GM21576 (cell line): ENCODE data around the gene TPM2.

ENCODE experiments used
- ATAC-seq: cut with Tn5 transposase; IDR thresholded peaks from one replicate; pipeline ENCODE4 v1.9.1; 2021; ENCODE audit warnings: mild to moderate bottlenecking, moderate library complexity; ENCODE audit not compliant: unreplicated experiment

Gene TPM2

DNA sequence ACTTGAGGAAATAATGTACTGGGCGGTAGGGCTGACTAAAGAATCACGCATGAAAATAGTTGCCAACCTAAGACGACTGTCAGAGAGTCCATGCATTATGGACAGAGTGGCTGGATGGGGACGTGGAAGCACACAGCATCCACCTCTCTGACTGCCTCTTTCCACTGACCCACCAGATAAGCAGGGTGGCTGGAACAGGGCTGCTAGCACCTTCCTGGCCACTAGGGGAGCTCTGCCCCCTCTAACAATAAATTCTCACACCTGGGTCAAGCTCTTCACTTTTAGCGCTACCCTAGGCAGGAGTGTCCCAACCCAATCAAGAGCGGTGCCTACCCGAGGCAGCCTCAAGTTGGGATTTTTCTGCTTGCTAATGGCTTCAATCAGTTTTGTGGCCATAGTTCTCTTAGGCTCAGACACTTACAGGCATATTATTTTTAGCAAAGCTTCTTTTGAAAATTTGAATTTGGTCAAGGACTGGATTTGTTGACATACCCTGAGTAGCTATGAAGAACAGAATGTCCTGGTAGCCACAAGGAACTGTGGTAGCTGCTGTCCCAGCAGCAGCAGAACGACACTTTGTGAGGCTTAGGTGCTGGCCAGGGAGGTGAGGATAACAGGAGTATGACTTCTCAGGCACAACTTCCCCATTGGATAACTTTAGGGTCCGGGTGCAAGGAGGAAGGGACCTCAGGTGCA is 6.9 kb upstream of the TPM2 start:
- ATAC-seq = peak; percentile 81

DNA sequence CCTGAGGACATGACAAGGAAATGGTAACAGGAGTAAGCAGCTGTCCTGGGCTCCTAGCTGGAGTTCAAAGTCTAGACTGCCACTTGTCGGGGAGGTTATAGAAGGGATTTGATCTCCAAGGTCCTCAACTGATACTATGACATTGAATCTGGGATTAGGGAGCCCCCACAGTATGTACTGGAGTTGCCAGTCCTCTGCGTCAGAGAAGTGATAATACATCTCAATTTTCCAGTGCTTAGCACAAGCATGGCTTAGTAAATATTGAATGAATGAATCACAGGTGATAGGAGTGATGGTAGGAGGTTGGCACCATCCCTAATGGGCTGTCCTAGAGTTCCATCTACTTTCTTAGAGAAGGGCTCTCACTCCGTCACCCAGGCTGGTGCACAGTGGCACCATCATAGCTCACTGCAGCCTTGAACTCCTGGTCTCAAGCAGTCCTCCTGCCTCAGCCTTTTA is 6.2 kb upstream of the TPM2 start:
- ATAC-seq = no peak

DNA sequence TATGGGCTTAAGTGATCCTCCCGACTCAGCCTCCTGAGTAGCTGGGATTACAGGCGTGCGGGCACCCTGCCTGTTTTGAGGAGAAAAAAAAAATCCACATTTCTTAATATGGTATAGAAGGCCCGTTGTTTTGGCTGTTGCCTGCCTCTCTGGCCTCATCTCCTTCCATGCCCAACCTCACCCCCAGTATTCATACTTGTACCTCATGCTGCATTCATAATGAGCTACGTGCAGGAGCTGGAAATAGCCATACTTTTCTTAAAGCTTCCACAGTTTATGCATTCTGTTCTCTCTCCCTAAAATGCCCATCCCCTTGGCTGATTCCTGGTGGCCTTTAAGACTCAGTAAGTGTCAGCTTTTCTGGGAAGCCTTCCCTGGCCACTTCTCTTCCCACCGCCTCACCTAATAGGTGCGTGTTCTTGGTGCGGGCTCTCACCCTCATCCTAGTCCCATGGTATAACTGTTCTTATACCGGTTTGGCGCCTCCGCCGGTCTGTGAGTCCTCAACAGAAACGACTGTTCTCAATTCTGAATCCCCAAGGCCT is 2.1 kb upstream of the TPM2 start:
- ATAC-seq = no peak

DNA sequence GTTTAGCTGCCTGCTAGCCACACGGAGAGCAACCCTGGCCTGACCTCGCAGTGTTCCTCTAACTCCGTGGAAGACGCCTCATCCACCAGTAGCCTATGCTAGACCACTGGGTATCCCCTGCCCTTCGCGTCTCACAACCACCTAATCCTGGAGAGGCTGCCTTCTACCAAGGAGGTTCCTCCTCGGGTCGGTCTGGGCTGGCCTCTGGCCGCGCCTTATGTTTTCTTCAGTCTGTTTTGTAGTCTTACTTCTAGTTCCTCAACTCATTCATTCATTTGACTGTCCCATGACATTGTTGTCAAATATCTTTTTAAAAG is 1.6 kb upstream of the TPM2 start:
- no peak for ATAC-seq

DNA sequence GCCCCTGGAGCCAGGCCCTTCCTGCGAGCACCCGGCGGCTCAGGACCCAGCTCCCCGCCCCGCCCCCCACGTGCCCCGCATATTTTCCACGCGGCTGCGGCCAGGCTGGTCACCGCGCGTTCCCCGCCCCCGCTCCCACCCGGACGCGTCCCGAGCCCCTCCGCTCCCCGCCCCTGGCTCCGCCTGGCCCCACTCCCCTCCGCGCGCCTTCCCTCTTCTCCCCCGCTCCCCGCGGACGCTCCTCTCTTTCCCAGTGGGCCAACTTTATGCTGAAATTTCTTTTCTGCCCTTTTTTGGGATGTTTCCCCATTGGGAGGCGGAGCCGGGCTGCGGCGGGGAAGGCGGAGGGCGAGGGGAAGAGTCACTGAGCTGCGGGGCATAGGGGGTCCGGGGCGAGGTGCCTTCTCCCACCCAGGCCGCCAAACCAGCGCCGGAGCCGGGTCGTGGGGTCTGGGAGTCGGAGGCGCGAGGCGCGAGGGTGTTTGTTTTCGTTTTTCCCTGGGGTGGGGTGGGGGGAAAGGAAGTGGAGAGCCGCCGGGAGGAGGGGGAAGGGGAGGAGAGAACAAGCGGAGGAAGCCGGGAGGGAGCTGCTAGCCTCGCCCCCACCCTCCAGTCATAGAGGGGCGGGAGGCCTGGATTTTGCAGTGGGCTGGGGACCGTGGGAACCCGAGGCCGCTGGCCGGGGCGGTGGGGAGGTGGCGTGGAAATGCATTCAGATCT is 1.0 kb upstream of the TPM2 start:
- no peak for ATAC-seq

DNA sequence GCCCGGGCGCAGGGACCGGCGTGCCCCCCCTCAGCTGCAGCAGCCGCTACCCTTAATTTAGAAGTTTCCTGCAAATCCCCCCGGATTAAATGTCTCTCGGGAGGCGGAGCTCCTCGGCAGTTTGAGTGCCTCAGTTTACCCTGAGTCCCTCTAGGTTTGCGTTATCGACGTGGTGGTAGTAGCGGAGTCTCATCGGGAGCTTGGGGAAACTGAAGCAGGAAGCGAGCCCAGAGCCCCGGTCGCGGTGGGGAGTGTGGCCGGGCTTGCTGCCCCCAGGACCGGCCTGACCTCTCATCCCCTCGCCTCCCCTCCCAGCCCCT is 529 bp upstream of the TPM2 start:
- no peak for ATAC-seq

DNA sequence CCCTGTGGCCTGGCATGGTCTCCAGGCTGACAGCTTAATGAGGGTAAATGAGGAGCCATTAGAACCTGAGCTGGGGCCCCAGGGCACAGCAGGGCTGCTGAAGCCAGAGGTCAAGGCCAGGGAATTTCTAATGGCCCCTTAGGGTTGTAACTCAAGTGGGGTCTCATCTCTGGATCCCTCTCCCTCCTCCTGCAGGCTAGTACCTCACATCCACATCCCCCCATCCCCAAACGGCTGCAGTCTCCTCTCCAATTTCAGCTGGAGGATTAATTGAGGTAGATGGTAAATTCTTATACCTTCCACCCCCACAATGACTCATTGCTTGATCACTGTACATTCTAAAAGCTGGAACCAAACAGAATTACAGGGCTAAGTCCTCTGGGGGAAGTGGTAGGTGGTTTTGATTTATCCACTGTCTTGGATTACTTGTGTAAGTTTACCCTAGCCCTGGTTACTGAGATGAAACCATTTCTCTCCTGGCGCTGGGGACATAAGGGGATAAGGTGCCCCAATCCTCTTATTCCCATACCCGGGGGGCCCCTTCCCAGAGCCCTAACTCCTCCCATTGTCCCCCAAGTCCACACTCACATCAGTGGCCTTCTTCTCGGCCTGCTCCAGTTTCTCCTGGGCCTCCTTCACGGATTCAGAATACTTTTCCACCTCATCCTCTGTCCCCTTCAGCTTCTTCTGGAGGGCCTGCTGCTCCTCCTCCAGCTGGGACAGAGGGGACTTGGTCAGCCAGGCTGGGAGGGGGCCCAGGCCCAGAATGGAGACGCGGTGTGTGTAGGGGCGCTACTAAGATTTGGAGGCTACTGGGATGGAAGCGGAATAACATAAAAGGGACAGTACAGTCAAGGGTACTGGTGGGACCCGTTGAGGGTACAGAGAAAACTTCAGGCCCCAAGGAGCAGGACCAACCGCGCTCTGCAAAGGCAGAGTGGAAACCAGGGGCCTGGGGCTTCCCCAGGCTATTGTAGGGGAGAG is 875 bp downstream of the TPM2 start:
- no peak for ATAC-seq

DNA sequence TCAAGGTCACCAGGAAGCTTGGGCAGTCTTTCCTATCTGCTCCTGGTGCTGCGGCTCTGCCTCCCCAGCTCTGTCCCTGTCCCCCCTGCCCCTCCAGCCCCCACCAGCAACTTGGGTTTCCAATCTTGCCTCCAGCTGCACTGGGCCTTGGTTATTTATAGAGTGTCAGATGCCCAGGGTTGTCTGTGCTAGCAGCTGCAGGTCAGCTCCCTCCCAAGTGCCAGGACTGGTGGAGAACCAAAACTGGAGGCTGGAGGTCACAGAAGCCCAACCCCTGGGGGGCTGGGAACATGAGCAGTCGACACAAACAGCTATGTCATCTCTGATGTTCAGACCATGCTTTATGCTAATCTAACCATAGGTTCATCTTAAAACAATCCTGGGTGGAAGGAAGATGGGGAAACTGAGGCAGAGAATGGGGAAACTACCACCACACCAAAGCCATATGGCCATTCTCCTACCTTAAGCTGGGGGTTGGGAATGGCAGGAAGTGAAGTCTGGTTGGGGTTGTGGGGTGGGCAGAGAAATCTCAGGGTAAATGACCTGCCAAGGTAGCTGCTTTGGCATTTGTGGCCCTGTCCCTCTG is 1.7 kb downstream of the TPM2 start:
- ATAC-seq = no peak

DNA sequence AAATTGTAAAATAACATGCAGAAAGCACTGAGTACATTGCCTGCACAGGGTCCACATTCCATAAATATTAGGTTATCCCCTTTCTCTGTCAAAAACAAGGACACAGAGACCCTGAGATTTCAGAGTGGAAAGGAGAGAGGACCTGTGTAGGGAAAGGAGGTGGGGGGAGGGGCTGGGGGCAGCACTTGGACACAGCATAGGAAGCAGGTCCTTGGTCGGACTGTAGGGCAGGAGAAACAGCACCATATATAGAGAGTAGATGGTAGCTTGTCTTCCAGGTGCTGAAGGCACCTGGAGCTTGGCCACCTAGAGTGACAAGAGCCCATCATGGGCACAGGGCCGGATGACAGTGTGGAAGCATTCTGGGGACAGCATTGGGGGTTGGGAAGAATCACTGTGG is 2.4 kb downstream of the TPM2 start:
- ATAC-seq = no peak

DNA sequence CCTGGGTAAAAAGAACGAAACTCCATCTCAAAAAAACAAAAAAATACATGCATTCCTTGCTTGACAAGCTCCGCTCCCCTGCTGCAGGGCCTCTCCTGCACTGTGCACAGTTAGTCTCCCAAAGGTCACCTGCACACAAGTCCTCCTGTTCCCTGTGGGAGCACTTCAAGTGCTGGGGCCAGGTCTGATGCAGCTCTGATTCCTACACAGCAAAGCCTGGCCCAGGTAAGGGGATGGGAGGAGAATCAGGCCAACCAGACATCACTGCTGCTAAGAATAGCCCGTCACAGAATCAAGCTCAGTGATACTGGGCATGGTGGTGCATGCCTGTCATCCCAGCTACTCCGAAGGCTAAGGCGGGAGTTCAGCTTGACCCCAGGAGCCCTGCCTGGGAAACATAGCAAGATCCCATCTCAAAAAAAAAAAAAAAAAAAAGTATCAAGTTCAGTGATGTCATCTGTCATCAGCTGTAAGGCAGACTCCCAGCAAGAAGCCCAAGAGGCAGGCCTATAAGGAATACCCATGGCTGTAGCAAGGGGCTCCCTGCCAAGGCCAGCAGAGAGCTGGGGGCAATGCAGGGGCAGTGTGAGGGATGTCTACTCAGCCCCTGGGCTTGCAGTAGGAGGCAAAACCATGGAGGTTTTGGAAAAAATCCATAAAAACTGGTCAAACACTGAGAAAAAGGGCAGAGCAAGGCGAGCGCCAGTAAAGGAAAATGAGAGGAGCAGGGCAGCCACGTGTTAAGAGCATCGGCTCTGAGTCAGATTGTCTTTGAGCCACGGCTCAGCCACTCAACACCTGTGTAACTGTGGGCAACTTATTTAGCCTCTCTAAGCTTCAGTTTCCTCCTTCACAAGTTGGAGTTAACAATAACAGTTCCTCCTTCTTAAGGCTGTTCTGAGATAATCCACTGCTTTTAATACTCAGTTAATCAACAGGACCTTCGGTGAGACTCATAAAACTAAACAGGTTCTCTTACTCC is 3.2 kb downstream of the TPM2 start:
- ATAC-seq = no peak

DNA sequence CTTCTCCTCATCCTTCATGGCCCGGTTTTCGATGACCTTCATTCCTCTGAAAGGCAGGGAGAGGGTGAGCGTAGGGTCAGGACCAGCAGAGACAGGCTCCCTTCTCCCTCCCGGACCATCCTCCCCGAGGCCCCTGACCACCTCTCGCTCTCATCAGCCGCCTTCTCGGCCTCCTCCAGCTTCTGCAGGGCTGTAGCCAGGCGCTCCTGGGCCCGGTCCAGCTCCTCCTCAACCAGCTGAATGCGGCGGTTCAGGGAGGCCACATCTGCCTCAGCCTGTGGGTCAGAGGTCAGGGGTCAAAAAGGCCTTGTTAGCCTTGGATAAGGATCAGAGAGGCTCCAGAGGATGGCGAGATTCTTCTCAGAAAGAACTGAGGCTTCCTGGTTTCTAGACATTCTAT is 4.2 kb downstream of the TPM2 start:
- ATAC-seq = no peak

DNA sequence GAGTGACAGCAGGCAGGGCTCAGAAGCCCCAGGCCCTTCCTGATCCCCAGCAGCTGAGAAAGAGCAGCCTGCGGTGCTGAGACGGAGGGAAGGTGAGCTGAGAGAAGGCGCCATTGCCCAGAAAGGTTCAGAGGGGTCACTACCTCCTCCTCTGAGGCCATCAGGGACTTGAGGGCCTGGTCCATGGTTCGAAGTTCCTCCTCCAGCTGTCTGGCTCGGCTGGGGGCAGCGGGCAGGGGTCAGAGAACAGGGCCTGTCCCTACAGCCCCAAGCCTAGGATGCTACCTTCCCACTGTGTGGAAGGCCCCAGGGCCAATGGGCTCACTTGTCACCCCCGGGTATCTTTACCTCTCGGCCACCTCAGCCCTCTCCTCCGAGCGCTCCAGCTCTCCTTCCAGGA is 4.8 kb downstream of the TPM2 start:
- ATAC-seq = no peak

DNA sequence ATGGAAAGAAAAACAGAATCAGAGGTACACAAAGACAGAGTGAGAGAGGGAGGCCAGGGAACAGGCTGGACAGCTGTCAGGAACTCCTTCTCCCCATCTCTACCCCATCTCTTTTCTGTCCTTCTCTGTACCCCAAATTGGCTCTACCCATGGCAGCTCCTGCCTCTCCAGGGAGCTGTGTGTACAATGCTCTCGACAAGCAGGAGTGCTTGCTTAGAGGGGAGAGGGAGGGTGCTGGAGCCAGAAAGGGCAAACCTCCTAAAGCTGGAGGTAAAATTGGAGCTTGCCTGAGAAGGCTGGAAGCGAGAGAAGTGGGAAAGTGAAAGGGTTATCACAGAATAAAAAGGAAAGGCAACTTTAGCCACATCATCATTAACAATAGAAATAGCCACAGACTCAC is 6.4 kb downstream of the TPM2 start:
- no peak for ATAC-seq

DNA sequence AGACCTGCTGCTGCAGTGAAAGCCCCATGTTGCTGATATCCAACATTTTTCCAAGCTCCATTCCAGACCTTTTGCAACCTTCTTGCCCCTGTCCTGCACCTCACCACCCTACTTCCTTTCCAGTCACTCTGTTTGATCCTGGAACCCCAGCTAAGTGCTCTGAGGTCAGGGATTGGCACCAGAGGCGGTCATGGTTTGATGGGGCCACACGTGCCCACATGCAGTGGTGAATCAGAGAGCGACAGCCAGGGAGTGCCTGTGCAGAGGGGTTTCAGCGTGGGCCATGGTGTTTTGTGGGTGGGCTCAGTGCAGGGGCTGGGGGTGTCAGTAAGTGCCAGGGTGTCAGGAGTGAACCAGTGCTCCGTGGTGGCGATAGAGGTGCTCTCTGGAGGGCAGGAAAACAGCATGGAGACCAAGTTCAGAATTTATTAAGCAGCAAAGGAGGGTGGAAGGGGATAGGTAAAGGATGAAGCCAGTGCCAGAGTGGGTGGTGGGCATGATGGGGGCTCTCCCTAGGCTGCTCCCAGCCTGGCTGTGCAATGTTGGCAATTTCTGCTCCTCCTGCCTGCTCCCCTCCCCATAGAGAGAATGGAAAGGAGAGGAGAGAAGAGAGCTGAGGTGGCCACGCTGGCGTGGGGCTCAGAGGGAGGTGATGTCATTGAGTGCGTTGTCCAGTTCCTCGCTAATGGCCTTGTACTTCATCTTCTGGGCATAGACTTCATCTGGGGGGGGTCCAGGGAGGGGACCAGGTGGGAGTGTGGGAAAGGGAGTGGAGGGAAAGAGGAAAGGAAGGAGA is 7.0 kb downstream of the TPM2 start:
- ATAC-seq = no peak

DNA sequence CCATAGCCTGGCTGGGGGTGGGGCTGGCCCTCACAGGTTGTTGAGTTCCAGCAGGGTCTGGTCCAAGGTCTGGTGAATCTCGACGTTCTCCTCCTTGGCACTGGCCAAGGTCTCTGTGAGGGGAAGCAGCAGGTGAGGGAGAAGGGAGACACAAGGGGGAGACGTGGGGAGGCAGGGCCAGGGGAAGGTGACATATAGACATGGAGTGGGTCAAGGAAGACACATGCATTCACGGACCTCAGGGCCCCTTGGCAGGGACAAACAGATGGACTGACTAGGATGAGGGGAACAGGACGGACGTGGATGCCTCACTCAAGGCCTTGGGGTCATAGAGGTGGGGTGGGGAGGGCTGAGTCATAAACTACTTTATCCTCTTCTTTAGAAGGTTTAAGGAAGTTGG is 7.7 kb downstream of the TPM2 start:
- no peak for ATAC-seq

DNA sequence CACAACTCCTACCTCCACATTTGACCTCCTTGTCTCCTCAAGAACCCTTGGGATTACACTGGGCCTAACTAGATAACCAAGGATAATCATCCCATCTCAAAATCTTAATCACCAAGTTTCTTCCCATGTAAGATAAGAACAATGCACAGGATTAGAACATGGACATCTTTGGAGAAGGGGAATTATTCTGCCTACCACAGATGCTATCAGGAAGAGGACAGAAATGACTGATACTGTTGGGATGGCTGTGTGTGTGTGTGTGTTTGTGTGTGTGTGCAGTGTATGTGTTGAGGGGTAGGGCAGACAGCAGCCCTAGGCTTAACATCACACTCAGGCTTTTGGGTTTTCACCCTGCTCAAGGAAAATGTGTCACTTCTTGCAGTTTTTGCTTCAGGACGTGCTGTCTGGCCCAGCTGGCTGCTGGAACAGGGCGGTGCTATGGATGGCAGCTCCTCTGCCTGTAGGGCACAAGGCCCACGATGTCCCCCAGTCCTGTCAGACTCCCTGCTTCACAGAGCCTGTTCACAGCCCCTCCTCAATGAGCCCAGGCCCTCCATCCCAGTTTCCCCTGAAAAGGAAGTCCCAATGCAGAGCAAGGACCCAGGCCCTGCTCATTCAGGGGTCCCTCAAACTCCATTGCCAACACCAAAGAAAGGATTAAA is 8.3 kb downstream of the TPM2 start:
- no peak for ATAC-seq

DNA sequence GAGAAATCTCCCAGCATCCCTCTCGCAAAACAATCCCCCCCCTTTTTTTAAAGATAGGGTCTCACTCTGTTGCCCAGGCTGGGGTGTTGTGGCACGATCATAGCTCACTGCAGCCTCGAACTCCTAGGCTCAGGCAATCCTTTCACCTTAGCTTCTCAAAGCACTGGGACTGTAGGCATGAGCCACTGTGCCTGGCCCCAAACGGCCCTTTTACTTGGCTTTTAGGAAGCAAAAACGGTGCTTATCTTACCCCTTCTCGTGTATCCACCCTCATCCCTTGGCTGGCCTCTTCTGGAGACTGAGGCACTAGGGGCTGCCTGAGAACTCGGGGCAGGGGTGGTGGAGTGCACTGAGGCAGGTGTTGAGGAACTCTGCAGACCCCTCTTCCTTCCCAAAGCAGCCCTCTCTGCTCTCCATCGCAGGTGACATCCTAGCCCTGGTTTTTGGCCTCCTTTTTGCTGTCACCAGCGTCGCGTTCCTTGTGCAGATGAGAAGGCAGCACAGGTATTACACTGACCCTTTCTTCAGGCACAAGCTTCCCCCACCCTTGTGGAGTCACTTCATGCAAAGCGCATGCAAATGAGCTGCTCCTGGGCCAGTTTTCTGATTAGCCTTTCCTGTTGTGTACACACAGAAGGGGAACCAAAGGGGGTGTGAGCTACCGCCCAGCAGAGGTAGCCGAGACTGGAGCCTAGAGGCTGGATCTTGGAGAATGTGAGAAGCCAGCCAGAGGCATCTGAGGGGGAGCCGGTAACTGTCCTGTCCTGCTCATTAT is 9.2 kb downstream of the TPM2 start:
- peak; percentile 46 for ATAC-seq

DNA sequence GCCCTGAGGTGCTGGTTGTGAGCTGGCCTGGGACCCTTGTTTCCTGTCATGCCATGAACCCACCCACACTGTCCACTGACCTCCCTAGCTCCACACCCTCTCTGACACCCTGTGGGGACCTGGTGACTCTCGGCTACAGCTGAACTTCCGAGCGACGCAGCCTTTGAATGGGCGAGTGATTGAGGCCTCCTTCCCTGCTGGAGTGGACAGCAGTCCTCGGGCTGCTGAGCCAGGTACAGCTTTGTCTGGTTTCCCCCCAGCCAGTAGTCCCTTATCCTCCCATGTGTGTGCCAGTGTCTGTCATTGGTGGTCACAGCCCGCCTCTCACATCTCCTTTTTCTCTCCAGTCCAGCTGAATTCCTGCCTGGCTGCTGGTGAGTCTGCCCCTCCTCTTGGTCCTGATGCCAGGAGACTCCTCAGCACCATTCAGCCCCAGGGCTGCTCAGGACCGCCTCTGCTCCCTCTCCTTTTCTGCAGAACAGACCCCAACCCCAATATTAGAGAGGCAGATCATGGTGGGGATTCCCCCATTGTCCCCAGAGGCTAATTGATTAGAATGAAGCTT is 9.9 kb downstream of the TPM2 start:
- ATAC-seq = no peak
